ENCODE results near the gene XYLT1. TPM values are rescaled to one million over a fixed set of nuclear protein-coding genes. Genes with fewer than 3 reads are reported as not detected.

XYLT1 gene
- total RNA-seq, 2 donors from 2014 or later, result 6.0 to 15.2 TPM

DNA sequence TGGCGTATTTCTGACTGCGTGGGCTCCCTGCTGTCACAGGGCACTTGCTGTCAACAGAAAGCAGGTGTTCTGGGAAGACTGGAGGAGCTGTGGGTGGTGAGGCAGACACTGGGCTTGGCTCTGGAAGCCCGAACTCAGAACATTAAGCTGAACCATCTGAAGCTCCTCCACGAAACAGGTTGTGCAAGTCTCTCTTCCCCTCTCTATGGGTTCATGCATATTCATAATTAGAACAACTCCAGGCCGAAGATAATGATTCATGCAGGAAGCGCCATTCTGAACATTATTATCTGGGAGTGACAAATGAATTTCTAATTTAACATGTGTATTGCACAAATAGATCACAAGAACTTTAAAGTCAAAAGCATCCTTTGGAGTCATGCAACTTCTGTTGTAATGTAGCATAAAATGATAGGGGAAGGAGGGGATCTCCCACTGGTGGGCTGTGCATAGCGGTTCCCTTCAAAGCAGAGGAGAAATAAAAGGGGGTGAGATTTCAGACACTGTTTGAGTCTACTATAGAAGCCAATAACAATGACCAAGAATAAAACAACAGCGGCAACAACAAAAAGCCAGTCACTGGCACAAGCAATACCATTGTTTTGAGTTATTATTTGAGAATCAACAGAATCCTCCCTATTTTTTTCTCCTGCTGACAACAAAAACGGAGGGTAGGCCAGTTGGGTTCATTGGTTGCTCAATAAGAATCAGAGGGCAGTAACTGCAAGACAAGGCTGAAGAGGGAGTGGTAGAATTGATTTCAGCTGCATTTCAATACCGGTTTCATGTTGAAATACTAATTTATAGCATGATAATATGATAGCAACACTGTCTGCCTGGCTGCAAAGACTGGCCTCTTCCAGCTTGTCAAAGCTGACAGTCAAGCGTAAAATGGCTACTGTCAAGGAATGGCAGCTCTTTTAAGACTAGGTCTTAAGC is 407.3 kb downstream of the XYLT1 start:
- intact Hi-C loops (cut with DNase I), result no loop called here

DNA sequence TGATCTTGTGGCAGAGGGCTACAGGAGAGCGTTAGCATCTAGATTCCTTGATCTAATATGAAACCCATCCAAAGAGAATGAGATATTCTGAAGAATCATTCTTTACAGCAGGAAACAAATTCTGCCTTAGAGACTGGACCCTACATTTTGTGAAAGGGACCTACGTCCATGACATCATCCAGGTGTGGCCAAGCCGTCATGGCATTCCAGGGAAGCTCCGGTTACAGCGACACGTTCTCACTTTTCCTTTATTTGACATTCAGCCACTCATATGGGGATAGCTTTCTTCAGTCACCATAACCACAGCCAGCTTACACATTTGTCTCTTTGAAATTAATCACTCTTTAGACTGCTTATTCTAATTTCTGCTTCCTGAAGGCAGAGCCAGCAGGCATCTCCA is 408.1 kb downstream of the XYLT1 start:
- WGBS, 2 donors, result 56 to 69% methylated on average over 6 of the region's 6 CpGs
- H3K4me3 ChIP-seq, result no peak overlapping the region
- H3K9me3 ChIP-seq, result peaks cover 0 to 5% (median 0%) of the 10 kb centered on the region in 3 donors
- H3K27ac ChIP-seq, result no peak overlapping the region
- TF ChIP-seq POLR2A (IDR thresholded peaks at IDR 0.05), result no peak
- no peak for TF ChIP-seq CTCF (IDR thresholded peaks at IDR 0.05)
- intact Hi-C loops (cut with DNase I), result no loop called here
- no peaks in the 10 kb centered on the region for H3K4me1 ChIP-seq
- DNase-seq, result no peak
- H3K27me3 ChIP-seq, result no peaks in the 10 kb centered on the region
- no peaks in the 10 kb centered on the region for H3K36me3 ChIP-seq (replicated peaks in 1 of 2; ENCODE audit: insufficient read depth in 1 of 2, low read depth in 2 of 2)
- ATAC-seq, result no peak

More for the DNA sequence above, 407.3 kb downstream of the XYLT1 start:
- Histone ChIP-seq H3K36me3 (replicated peaks in 1 of 2; ENCODE audit: insufficient read depth in 1 of 2, low read depth in 2 of 2) (no peaks in the 10 kb centered on the region), H3K27me3 (no peaks in the 10 kb centered on the region), H3K9me3 (peaks cover 0 to 5% (median 0%) of the 10 kb centered on the region in 3 donors), H3K4me3 (no peak overlapping the region), H3K4me1 (no peaks in the 10 kb centered on the region), H3K27ac (no peak overlapping the region)
- WGBS, 2 donors, result 58 to 64% methylated on average over 11 of the region's 11 CpGs
- DNase-seq (no peak), ATAC-seq (no peak)
- TF ChIP-seq POLR2A (IDR thresholded peaks at IDR 0.05) (no peak), CTCF (IDR thresholded peaks at IDR 0.05) (no peak)

DNA sequence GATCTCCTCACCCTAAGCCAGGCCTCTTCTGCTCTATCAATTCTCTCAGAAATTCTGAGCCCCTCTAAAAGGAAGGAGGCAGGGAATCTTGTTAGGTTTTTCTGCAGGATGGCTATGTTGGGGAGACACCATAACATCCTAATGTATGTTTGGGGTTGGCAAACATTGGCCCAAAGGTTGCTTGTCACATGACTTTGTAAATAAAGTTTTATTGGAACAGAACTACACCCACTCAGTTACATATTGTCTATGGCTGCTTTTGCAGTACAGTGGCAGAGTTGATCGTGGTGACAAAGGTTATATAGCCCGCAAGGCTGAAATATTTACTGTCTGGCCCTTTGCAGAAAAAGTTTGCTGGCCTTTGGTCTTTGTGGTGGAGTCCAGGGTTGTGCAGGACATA is 409.4 kb downstream of the XYLT1 start:
- 87 to 91% methylated on average over 2 of the region's 2 CpGs for WGBS, 2 donors
- ATAC-seq, result no peak
- no peak overlapping the region for H3K27ac ChIP-seq
- no peaks in the 10 kb centered on the region for H3K36me3 ChIP-seq (replicated peaks in 1 of 2; ENCODE audit: insufficient read depth in 1 of 2, low read depth in 2 of 2)
- DNase-seq, result no peak
- H3K27me3 ChIP-seq, result no peaks in the 10 kb centered on the region
- no peak overlapping the region for H3K4me3 ChIP-seq
- intact Hi-C loops (cut with DNase I), result no loop called here
- H3K4me1 ChIP-seq, result no peaks in the 10 kb centered on the region
- TF ChIP-seq POLR2A (IDR thresholded peaks at IDR 0.05) (no peak), CTCF (IDR thresholded peaks at IDR 0.05) (no peak)
- H3K9me3 ChIP-seq, result peaks cover 0 to 5% (median 0%) of the 10 kb centered on the region in 3 donors

- H3K27ac ChIP-seq, result no peak overlapping the region
- intact Hi-C loops (cut with DNase I), result no loop called here
- no peaks in the 10 kb centered on the region for H3K36me3 ChIP-seq (replicated peaks in 1 of 2; ENCODE audit: insufficient read depth in 1 of 2, low read depth in 2 of 2)
- no peaks in the 10 kb centered on the region for H3K27me3 ChIP-seq
- DNase-seq (no peak), ATAC-seq (no peak)
- 55 to 74% methylated on average over 7 of the region's 7 CpGs for WGBS, 2 donors
- H3K4me1 ChIP-seq, result no peaks in the 10 kb centered on the region
- no peak overlapping the region for H3K4me3 ChIP-seq
- no peak for TF ChIP-seq CTCF (IDR thresholded peaks at IDR 0.05)
- no peak for TF ChIP-seq POLR2A (IDR thresholded peaks at IDR 0.05)
- H3K9me3 ChIP-seq, result peaks cover 0 to 5% (median 0%) of the 10 kb centered on the region in 3 donors
These were observed 412.3 kb downstream of the XYLT1 start for GRCh38 chr16:17058471-17058870.
